ENCODE results near the gene MACROD2.

The MACROD2 gene

DNA sequence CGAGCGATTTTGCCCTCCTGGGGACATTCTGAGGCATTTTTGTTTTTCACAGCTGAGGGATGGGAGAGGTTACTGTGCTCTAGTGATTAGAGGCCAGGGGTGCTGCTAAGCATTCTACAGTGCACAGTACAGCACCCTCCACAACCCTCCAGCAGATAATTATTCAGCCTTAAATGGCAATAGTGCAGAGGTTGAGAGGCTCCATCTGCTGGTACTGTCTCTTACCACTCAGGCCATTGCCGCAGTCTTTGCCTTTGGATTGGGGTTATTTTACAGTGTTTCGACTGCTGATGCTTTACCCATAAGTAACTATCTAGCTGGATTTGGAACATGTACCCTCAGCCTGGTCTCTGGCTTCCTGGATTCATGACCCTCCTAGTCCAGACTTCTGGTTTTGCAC is 1872.6 kb downstream of the MACROD2 start:
- DNase-seq (ENCODE audit: low read depth) = no peak
- no peak overlapping the region for H3K4me3 ChIP-seq (ENCODE audit: low read depth, low read length)
- in situ Hi-C loops (cut with HindIII; ENCODE audit: low sequenced_read_pairs) = no loop called here
- TF ChIP-seq, protein P1, sequence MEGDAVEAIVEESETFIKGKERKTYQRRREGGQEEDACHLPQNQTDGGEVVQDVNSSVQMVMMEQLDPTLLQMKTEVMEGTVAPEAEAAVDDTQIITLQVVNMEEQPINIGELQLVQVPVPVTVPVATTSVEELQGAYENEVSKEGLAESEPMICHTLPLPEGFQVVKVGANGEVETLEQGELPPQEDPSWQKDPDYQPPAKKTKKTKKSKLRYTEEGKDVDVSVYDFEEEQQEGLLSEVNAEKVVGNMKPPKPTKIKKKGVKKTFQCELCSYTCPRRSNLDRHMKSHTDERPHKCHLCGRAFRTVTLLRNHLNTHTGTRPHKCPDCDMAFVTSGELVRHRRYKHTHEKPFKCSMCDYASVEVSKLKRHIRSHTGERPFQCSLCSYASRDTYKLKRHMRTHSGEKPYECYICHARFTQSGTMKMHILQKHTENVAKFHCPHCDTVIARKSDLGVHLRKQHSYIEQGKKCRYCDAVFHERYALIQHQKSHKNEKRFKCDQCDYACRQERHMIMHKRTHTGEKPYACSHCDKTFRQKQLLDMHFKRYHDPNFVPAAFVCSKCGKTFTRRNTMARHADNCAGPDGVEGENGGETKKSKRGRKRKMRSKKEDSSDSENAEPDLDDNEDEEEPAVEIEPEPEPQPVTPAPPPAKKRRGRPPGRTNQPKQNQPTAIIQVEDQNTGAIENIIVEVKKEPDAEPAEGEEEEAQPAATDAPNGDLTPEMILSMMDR (IDR thresholded peaks at IDR 0.05; ENCODE audit: low read depth, low read length, missing control alignments) = no peak

DNA sequence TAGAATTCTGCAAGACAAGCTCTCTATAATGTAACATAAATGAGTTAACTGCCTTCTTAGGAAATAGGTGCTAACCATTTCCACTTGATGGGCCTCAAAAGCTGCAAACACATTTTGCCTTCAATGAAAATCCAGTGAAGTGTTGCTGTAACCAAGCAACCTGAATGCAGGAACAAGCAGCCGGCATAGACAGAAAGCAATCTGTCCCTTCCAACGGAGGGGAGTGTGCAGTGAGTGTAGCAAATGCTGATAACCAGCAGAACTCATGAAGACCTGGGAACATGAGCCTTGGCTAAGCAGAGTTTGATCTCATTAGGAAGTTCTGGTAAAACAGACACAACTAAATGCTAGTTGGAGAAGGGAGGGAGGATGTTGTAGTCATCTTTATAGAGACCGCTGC is 1880.1 kb downstream of the MACROD2 start:
- DNase-seq (ENCODE audit: low read depth) = no peak
- no peak overlapping the region for H3K4me3 ChIP-seq (ENCODE audit: low read depth, low read length)
- in situ Hi-C loops (cut with HindIII; ENCODE audit: low sequenced_read_pairs) = no loop called here
- TF ChIP-seq, protein P1 (IDR thresholded peaks at IDR 0.05; ENCODE audit: low read depth, low read length, missing control alignments) = no peak

DNA sequence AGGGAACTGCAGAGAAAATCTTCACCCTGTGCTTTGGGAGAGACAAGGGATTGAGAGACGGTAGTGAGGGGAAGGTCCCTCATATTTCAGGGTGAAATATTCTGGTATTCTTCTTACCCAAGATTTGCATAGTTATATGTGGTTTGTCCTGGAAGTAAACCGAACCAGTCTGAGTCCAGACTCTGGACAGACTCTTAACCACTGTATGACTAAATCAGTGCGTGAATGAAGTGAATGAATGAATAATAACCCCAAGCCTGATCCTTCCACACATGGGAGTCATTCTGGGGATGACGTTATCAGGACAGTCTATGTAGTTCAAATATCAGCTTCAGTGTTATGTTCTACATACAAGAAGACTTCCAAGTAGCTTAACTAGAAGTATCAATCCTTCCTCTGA is 1887.2 kb downstream of the MACROD2 start:
- no peak overlapping the region for H3K4me3 ChIP-seq (ENCODE audit: low read depth, low read length)
- in situ Hi-C loops (cut with HindIII; ENCODE audit: low sequenced_read_pairs) = no loop called here
- no peak for DNase-seq (ENCODE audit: low read depth)
- TF ChIP-seq, protein P1 (IDR thresholded peaks at IDR 0.05; ENCODE audit: low read depth, low read length, missing control alignments) = no peak

DNA sequence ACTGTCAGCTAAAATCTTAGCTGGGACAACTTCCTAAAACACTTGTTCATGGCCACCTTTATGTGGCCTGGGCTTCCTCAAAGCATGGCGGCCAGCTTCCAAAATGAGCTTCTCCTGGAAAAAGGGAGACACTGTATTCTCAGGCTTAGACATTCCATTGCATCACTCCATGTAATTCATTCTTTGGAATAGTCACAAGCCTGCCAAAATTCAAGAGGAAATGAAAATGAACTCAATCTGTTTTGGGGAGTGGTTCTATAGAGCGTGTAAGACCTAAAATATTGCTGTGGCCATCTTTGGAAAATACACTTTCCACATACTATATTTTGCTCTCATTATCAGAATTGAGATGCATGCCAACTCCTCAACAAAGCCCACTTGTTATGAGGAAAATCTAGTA is 1890.9 kb downstream of the MACROD2 start:
- in situ Hi-C loops (cut with HindIII; ENCODE audit: low sequenced_read_pairs) = no loop called here
- TF ChIP-seq, protein P1 (IDR thresholded peaks at IDR 0.05; ENCODE audit: low read depth, low read length, missing control alignments) = no peak
- no peak for DNase-seq (ENCODE audit: low read depth)
- no peak overlapping the region for H3K4me3 ChIP-seq (ENCODE audit: low read depth, low read length)

DNA sequence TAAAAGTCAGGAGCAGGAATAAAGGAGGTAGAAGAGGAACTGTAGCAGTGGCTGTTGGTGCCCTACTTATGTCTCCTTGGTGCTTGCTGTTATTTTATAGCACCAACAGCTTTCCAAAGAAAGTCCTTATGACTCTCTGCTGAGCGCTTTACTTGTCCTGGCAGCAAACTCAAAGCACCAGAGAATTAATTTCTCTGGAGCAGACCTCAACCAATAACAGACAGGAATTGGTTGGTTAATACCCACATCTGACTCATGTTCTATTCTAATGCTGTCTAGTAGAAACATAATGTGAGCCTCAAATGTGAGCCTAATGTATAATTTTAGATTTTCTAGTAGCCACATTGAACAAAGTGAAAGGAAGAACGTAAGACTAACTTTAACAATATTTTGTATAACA is 1892.1 kb downstream of the MACROD2 start:
- H3K4me3 ChIP-seq (ENCODE audit: low read depth, low read length) = no peak overlapping the region
- TF ChIP-seq, protein P1 (IDR thresholded peaks at IDR 0.05; ENCODE audit: low read depth, low read length, missing control alignments) = no peak
- no peak for DNase-seq (ENCODE audit: low read depth)
- in situ Hi-C loops (cut with HindIII; ENCODE audit: low sequenced_read_pairs) = no loop called here

DNA sequence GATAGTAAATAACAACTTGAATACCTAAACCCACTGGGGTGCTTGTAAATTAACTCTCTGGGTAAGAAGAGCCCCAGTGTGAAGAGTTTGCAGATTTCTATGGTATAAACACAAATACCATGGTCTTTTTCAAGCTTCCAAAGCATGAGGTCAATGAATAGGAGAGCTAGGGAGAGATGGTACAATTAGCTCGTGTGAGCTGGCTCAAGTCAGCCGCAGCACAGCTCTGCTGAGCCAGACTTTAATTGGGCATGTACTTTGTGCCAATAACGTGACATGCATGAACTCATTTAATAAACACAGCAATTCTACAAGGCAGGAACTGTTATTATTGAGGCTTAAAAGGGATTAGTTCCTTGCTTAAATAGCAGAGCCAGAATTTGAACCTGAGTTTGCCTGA is 1893.7 kb downstream of the MACROD2 start:
- in situ Hi-C loops (cut with HindIII; ENCODE audit: low sequenced_read_pairs) = no loop called here
- TF ChIP-seq, protein P1 (IDR thresholded peaks at IDR 0.05; ENCODE audit: low read depth, low read length, missing control alignments) = no peak
- DNase-seq (ENCODE audit: low read depth) = no peak
- no peak overlapping the region for H3K4me3 ChIP-seq (ENCODE audit: low read depth, low read length)

All from astrocyte of the cerebellum (primary cell).